ENCODE measurements around the gene CPT1C.

The CPT1C gene

DNA sequence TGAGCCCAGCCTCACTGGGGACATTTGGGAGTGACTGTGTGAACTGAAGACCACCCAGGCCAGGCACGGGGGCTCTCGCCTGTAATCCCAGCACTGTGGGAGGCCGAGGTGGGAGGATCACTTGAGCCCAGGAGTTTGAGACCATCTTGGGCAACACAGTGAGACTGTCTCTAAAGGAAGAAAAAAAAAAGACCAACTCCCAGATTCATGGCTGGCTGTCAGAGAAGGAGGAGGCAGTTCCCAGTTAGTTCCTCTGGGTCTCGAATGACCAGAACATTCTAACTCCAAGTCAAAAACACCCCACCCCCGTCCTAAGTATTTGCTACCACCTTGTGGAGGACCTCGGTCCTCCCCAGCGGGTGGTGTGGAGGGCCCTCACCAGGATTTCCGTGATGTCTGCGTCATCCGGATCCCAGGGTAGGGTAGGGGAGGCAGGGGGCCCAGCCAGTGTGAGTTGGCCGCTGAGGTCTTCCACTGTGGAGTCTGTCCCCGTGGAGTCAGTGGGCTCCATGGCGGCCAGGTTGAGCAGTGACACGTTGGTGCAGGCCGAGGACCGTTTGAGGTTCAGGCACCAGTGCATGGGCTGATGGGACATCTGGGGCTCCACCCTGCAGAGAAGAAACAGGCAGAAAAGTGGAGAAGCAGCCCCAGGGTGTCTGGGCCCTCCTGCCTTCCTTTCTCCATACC is 70.9 kb downstream of the CPT1C start:
- TF ChIP-seq, protein P1, sequence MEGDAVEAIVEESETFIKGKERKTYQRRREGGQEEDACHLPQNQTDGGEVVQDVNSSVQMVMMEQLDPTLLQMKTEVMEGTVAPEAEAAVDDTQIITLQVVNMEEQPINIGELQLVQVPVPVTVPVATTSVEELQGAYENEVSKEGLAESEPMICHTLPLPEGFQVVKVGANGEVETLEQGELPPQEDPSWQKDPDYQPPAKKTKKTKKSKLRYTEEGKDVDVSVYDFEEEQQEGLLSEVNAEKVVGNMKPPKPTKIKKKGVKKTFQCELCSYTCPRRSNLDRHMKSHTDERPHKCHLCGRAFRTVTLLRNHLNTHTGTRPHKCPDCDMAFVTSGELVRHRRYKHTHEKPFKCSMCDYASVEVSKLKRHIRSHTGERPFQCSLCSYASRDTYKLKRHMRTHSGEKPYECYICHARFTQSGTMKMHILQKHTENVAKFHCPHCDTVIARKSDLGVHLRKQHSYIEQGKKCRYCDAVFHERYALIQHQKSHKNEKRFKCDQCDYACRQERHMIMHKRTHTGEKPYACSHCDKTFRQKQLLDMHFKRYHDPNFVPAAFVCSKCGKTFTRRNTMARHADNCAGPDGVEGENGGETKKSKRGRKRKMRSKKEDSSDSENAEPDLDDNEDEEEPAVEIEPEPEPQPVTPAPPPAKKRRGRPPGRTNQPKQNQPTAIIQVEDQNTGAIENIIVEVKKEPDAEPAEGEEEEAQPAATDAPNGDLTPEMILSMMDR (IDR thresholded peaks at IDR 0.05; ENCODE audit: borderline replicate concordance, insufficient read depth, low read depth, low read length) = no peak
- H3K4me3 ChIP-seq (ENCODE audit: low read depth, low read length) = no peak overlapping the region

DNA sequence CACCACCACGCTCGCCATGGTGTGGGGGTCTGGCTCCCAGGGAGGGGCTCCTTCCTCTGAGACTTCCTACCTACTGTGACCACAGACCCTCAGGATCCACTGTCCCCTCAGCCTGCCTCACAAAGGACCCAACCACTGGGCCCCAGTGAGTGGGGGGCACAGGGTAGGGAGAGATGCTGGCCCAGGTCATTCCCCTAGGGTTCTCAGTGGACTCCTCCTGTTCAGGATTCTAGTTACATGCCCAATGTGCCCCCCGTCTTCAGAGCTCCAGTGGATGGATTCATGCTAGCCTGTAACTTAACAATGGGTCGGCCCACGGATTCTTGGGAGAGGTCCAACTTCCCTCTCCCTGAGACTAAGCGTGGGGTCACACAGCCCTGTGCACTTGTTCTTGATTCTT is 72.3 kb downstream of the CPT1C start, which contains the start of gene TSKS:
TSKS (minus strand) TSS at position 77 of the 400 bp plus-strand sequence; CDS start at position 18, 59 bp downstream.
- H3K4me3 ChIP-seq (ENCODE audit: low read depth, low read length) = no peak within 1 kb of the TSS
- TF ChIP-seq, protein P1 (IDR thresholded peaks at IDR 0.05; ENCODE audit: borderline replicate concordance, insufficient read depth, low read depth, low read length) = no peak
